ENCODE measurements around the gene DUSP16. TPM values are rescaled to one million over a fixed set of nuclear protein-coding genes. Genes with fewer than 3 reads are reported as not detected.

DUSP16 gene
- polyA plus RNA-seq, 4 donors: 25.4 to 33.9 (median 29.5) TPM

- DNase-seq (ENCODE audit: low read depth in 4 of 4, low spot score in 3 of 4): no peak
Measured at GRCh38 chr12:12446786-12447185, 115.9 kb downstream of the DUSP16 start.

GRCh38 chr12:12445882-12446181 lies 116.8 kb downstream of the DUSP16 start:
- no peak for DNase-seq (ENCODE audit: low read depth in 4 of 4, low spot score in 3 of 4)

- DNase-seq (ENCODE audit: low read depth in 4 of 4, low spot score in 3 of 4): no peak
Measured at GRCh38 chr12:12445165-12445881, 117.3 kb downstream of the DUSP16 start.

- peak in 3 of 4 donors; percentile 8 to 29 (median 10) for DNase-seq (ENCODE audit: low read depth in 4 of 4, low spot score in 3 of 4)
Measured at GRCh38 chr12:12443431-12443878, 119.2 kb downstream of the DUSP16 start.

- DNase-seq (ENCODE audit: low read depth in 4 of 4, low spot score in 3 of 4): no peak
Measured at GRCh38 chr12:12442548-12443071, 120.1 kb downstream of the DUSP16 start.

GRCh38 chr12:12441843-12442461 lies 120.7 kb downstream of the DUSP16 start:
- DNase-seq (ENCODE audit: low read depth in 4 of 4, low spot score in 3 of 4): no peak

GRCh38 chr12:12441429-12441807 lies 121.2 kb downstream of the DUSP16 start:
- no peak for DNase-seq (ENCODE audit: low read depth in 4 of 4, low spot score in 3 of 4)

- DNase-seq (ENCODE audit: low read depth in 4 of 4, low spot score in 3 of 4): no peak
Measured at GRCh38 chr12:12440784-12441428, 121.8 kb downstream of the DUSP16 start.

GRCh38 chr12:12439636-12440035 lies 123.0 kb downstream of the DUSP16 start:
- no peak for DNase-seq (ENCODE audit: low read depth in 4 of 4, low spot score in 3 of 4)

GRCh38 chr12:12436831-12437345 lies 125.8 kb downstream of the DUSP16 start:
- no peak for DNase-seq (ENCODE audit: low read depth in 4 of 4, low spot score in 3 of 4)

GRCh38 chr12:12433203-12433731 lies 129.4 kb downstream of the DUSP16 start:
- DNase-seq (ENCODE audit: low read depth in 4 of 4, low spot score in 3 of 4): no peak

- no peak for DNase-seq (ENCODE audit: low read depth in 4 of 4, low spot score in 3 of 4)
Measured at GRCh38 chr12:12432364-12432763, 130.3 kb downstream of the DUSP16 start.

- DNase-seq (ENCODE audit: low read depth in 4 of 4, low spot score in 3 of 4): no peak
Measured at GRCh38 chr12:12428961-12429657, 133.6 kb downstream of the DUSP16 start.

GRCh38 chr12:12428047-12428446 lies 134.6 kb downstream of the DUSP16 start:
- no peak for DNase-seq (ENCODE audit: low read depth in 4 of 4, low spot score in 3 of 4)

- no peak for DNase-seq (ENCODE audit: low read depth in 4 of 4, low spot score in 3 of 4)
Measured at GRCh38 chr12:12427568-12427967, 135.1 kb downstream of the DUSP16 start.

GRCh38 chr12:12425616-12426015 lies 137.0 kb downstream of the DUSP16 start:
- no peak for DNase-seq (ENCODE audit: low read depth in 4 of 4, low spot score in 3 of 4)

- DNase-seq (ENCODE audit: low read depth in 4 of 4, low spot score in 3 of 4): no peak
Measured at GRCh38 chr12:12425001-12425400, 137.7 kb downstream of the DUSP16 start.
